Fibroblast of villous mesenchyme (primary cell): ENCODE results near the gene CCDC137. TPM values are rescaled to one million over a fixed set of nuclear protein-coding genes. Genes with fewer than 3 reads are reported as not detected.

Experiments used
- DNase-seq: peaks from one replicate; pipeline ENCODE4 v3.0.0-alpha.2; 2010; ENCODE audit warnings: low read depth
- H3K4me3 ChIP-seq: 2 replicates; pipeline ENCODE4 v1.5.1; 2011; ENCODE audit warnings: low read depth, mild to moderate bottlenecking, low read length
- CTCF ChIP-seq: IDR thresholded peaks from 2 replicates; pipeline ENCODE4 v1.5.1; 2012; ENCODE audit warnings: low read depth, mild to moderate bottlenecking, low read length; ENCODE audit not compliant: insufficient read depth
- total RNA-seq: library from RNA; depleted of rRNA; stranded (reverse); fragments of >200 nt; gene quantifications from 2 replicates; pipeline ENCODE4 v1.2.3, GENCODE V29; 2012

Gene CCDC137
- total RNA-seq, 1 donor = 7.8 TPM

DNA sequence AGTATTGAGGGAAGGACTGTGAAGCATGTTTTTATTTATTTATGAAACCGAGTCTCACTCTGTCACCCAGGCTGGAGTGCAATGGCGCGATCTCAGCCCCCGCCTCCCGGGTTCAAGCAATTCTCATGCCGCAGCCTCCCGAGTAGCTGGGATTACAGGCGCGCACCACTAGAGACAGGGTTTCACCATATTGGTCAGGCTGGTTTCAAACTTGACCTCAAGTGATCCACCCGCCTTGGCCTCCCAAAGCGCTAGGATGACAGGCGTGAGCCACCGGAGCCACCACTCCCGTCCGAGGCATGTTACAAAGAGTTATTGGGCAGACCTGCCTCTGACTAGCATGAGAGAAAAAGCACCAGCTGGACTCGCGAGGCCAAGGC lies 39.7 kb downstream of the CCDC137 start:
- H3K4me3 ChIP-seq = no peak overlapping the region
- DNase-seq = no peak
- no peak for TF ChIP-seq CTCF

DNA sequence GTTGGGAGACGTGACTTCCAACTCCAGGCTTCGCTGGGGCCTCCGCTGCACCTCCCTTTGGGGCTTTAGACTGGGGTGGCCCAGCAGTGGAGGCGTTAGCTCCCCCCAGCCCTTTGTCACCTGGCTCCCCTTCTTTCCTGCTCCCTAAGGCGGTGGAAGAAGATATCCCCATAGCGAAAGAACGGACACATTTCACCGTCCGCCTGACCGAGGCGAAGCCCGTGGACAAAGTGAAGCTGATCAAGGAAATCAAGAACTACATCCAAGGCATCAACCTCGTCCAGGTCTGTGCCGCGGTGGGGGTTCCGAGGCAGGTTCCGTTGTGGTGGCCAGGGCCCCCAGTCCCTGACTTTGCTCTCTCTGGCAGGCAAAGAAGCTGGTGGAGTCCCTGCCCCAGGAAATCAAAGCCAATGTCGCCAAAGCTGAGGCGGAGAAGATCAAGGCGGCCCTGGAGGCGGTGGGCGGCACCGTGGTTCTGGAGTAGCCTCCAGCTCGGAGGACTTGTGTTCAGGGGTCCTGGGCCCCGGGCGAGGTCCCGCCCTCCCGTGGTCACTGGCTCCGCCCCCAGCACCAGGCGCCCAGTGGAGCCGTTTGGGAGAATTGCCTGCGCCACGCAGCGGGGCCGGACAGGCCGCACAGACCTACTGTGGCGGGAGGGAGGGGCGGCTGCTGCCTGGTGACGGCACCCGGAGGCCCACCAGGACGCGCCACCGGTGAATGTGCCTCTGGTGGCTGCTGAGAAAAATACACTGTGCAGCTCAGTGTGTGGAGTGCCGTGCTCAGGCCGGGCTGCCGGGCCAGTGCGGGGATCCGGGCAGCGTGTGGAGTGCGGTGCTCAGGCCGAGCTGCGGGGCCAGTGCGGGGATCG lies 40.5 kb downstream of the CCDC137 start:
- no peak overlapping the region for H3K4me3 ChIP-seq
- no peak for TF ChIP-seq CTCF
- DNase-seq = no peak

- H3K4me3 ChIP-seq = no peak overlapping the region
- no peak for DNase-seq
- no peak for TF ChIP-seq CTCF
These were observed 41.4 kb downstream of the CCDC137 start for GRCh38 chr17:81707725-81708646.

- no peak for DNase-seq
- no peak for TF ChIP-seq CTCF
- no peak overlapping the region for H3K4me3 ChIP-seq
These were observed 42.2 kb downstream of the CCDC137 start for GRCh38 chr17:81708739-81709185.

GRCh38 chr17:81710514-81711308 lies 44.2 kb downstream of the CCDC137 start:
- peak; percentile 35 for DNase-seq
- no peak overlapping the region for H3K4me3 ChIP-seq

More at GRCh38 chr17:81710514-81711308, 44.2 kb downstream of the CCDC137 start:
- no peak for TF ChIP-seq CTCF
